GM13976 (cell line): ENCODE data around the gene XXYLT1.

Experiments
- DNase-seq: peaks from one replicate; pipeline ENCODE4 v3.0.0; 2012; ENCODE audit warnings: low spot score
- CTCF ChIP-seq: IDR thresholded peaks from 2 replicates; pipeline ENCODE4 v1.5.1; 2012; ENCODE audit warnings: borderline replicate concordance, mild to moderate bottlenecking; ENCODE audit not compliant: insufficient read depth; ENCODE audit errors: extremely low read depth, missing control alignments, control extremely low read depth
- in situ Hi-C: fragments of 300-500 bp; cut with MboI; formaldehyde crosslinking; loops from one replicate; pipeline ENCODE4 v1.12.0; 2022; ENCODE audit warnings: low sequenced_read_pairs, mixed read lengths, inconsistent platforms; ENCODE audit not compliant: unreplicated experiment

The XXYLT1 gene

GRCh38 chr3:195155570-195156241 is 115.3 kb downstream of the XXYLT1 start:
- TF ChIP-seq CTCF: no peak
- in situ Hi-C loops: no loop called here

GRCh38 chr3:195154793-195155535 is 116.0 kb downstream of the XXYLT1 start:
- in situ Hi-C loops: no loop called here
- peak; percentile 77 for DNase-seq
- TF ChIP-seq CTCF: no peak

More at GRCh38 chr3:195155570-195156241, 115.3 kb downstream of the XXYLT1 start:
- DNase-seq: no peak

GRCh38 chr3:195154111-195154791 is 116.7 kb downstream of the XXYLT1 start:
- in situ Hi-C loops: no loop called here
- TF ChIP-seq CTCF: no peak
- no peak for DNase-seq

GRCh38 chr3:195153653-195154052 is 117.3 kb downstream of the XXYLT1 start:
- no peak for TF ChIP-seq CTCF
- in situ Hi-C loops: no loop called here
- DNase-seq: no peak

- TF ChIP-seq CTCF: no peak
- no peak for DNase-seq
- in situ Hi-C loops: no loop called here
These were observed 117.8 kb downstream of the XXYLT1 start for GRCh38 chr3:195153130-195153529.

GRCh38 chr3:195151866-195152541 is 119.0 kb downstream of the XXYLT1 start:
- no peak for DNase-seq
- TF ChIP-seq CTCF: no peak
- in situ Hi-C loops: no loop called here
